Mucosa of descending colon (tissue), 3 donors: ENCODE data around the gene PRR3. TPM values are rescaled to one million over a fixed set of nuclear protein-coding genes. Genes with fewer than 3 reads are reported as not detected.

Experiments
- ATAC-seq: fragments of 200-7000 bp; cut with Tn5 transposase; one replicate; pipeline ENCODE4 v1.9.1; 2020; ENCODE audit warnings: mild to moderate bottlenecking, moderate library complexity
- DNase-seq, 3 donors: peaks; one replicate each; pipeline ENCODE4 v3.0.0-alpha.2; 2020
- H3K36me3 ChIP-seq: fragments of 200-600 bp; one replicate; pipeline ENCODE4 v1.8.0; 2021; ENCODE audit warnings: low read depth, mild to moderate bottlenecking
- H3K4me1 ChIP-seq: fragments of 200-600 bp; one replicate; pipeline ENCODE4 v1.8.0; 2021; ENCODE audit warnings: low read depth, mild to moderate bottlenecking
- H3K4me3 ChIP-seq: fragments of 200-600 bp; one replicate; pipeline ENCODE4 v1.8.0; 2021; ENCODE audit warnings: mild to moderate bottlenecking
- H3K9me3 ChIP-seq: fragments of 200-600 bp; one replicate; pipeline ENCODE4 v1.8.0; 2021; ENCODE audit warnings: mild to moderate bottlenecking
- CTCF ChIP-seq: fragments of 200-600 bp; IDR thresholded peaks from one replicate; pipeline ENCODE4 v1.8.0; 2022; ENCODE audit warnings: antibody characterized with exemption, mild to moderate bottlenecking
- intact Hi-C, 2 donors: fragments of 100-400 bp; cut with DNase I in 1 of 2; cut with micrococcal nuclease in 1 of 2; formaldehyde crosslinking; loops; one replicate each; pipeline versions ENCODE4 v1.11.0 to v1.11.1; 2022; cut with DNase I, micrococcal nuclease
- total RNA-seq, 3 donors: library from RNA; stranded (reverse); fragmentation: NEBNext Ultra II Directional in 2 of 3; extraction: Animal tissue kit (Norgen Biotek cat#: 25700) in 2 of 3; gene quantifications; one replicate each; pipeline versions ENCODE4 v1.2.1 to v1.2.4, GENCODE V29; 2021 to 2023
- donor health status: DM: no; HTN: no; CAD: no; lungs with moderate emphysema.
- donor health status: DM: no; HTN: no; CAD: no.
- donor health status: DM: no; HTN: yes; CAD: no.

The PRR3 gene
- total RNA-seq, 3 donors from 2014 or later = 4.6 to 9.7 (median 5.9) TPM

- no peaks in the 10 kb centered on the region for H3K36me3 ChIP-seq
- intact Hi-C loops = no loop called here
- peaks cover 29% of the 10 kb centered on the region for H3K4me1 ChIP-seq
- peak overlapping the region; percentile 65 for H3K4me3 ChIP-seq
- ATAC-seq (no peak), DNase-seq (no peak)
- H3K9me3 ChIP-seq = no peaks in the 10 kb centered on the region
- no peak for TF ChIP-seq CTCF
Measured at GRCh38 chr6:30571762-30572082, 14.6 kb downstream of the PRR3 start.

GRCh38 chr6:30572148-30572547, 15.1 kb downstream of the PRR3 start:
- DNase-seq (no peak), ATAC-seq (no peak)
- TF ChIP-seq CTCF = no peak
- Histone ChIP-seq H3K4me3 (peak overlapping the region; percentile 65), H3K9me3 (no peaks in the 10 kb centered on the region), H3K36me3 (no peaks in the 10 kb centered on the region), H3K4me1 (peaks cover 29% of the 10 kb centered on the region)
- intact Hi-C loops = no loop called here

- intact Hi-C loops = no loop called here
- DNase-seq (no peak), ATAC-seq (no peak)
- Histone ChIP-seq H3K36me3 (peaks cover 7% of the 10 kb centered on the region), H3K9me3 (no peaks in the 10 kb centered on the region), H3K4me1 (peaks cover 29% of the 10 kb centered on the region), H3K4me3 (no peak overlapping the region)
- TF ChIP-seq CTCF = no peak
Measured at GRCh38 chr6:30573113-30573512, 16.0 kb downstream of the PRR3 start.

- no peak for ATAC-seq
Measured at GRCh38 chr6:30578051-30578450, 21.0 kb downstream of the PRR3 start.

GRCh38 chr6:30583921-30584320, 26.8 kb downstream of the PRR3 start:
- intact Hi-C loops = no loop called here
- no peak for TF ChIP-seq CTCF
- no peak for ATAC-seq

More at GRCh38 chr6:30578051-30578450, 21.0 kb downstream of the PRR3 start:
- H3K36me3 ChIP-seq = peaks cover 20% of the 10 kb centered on the region
- H3K4me1 ChIP-seq = peaks cover 4% of the 10 kb centered on the region
- TF ChIP-seq CTCF = no peak
- no peaks in the 10 kb centered on the region for H3K9me3 ChIP-seq
- DNase-seq = no peak
- intact Hi-C loops = no loop called here
- no peak overlapping the region for H3K4me3 ChIP-seq

GRCh38 chr6:30589754-30590358, 32.8 kb downstream of the PRR3 start:
- no peak for TF ChIP-seq CTCF
- no peak overlapping the region for H3K4me3 ChIP-seq
- H3K36me3 ChIP-seq = peaks cover 21% of the 10 kb centered on the region
- ATAC-seq = no peak
- DNase-seq = no peak
- intact Hi-C loops = no loop called here
- no peaks in the 10 kb centered on the region for H3K4me1 ChIP-seq
- H3K9me3 ChIP-seq = no peaks in the 10 kb centered on the region

More at GRCh38 chr6:30583921-30584320, 26.8 kb downstream of the PRR3 start:
- Histone ChIP-seq H3K9me3 (no peaks in the 10 kb centered on the region), H3K4me1 (no peaks in the 10 kb centered on the region), H3K36me3 (peaks cover 30% of the 10 kb centered on the region), H3K4me3 (no peak overlapping the region)
- no peak for DNase-seq
